ENCODE data around the gene CFAP74. TPM values are rescaled to one million over a fixed set of nuclear protein-coding genes. Genes with fewer than 3 reads are reported as not detected.
A peak's percentile ranks its signal among the peaks of the same experiment; 100 is the strongest.

Gene CFAP74
- polyA plus RNA-seq, 2 of the 4 experiments (the other 2 are of a cell fraction): 0.03 to 0.04 TPM

GRCh38 chr1:2009101-2010053 is 5.8 kb upstream of the CFAP74 start:
- no peak for DNase-seq (ENCODE audit: low read depth in 1 of 2, low spot score in 1 of 2)
- 79% methylated on average over 22 of the region's 27 CpGs for WGBS (ENCODE audit: missing lambda C conversion rate)
- H3K9me3 ChIP-seq: no peaks in the 10 kb centered on the region

DNA sequence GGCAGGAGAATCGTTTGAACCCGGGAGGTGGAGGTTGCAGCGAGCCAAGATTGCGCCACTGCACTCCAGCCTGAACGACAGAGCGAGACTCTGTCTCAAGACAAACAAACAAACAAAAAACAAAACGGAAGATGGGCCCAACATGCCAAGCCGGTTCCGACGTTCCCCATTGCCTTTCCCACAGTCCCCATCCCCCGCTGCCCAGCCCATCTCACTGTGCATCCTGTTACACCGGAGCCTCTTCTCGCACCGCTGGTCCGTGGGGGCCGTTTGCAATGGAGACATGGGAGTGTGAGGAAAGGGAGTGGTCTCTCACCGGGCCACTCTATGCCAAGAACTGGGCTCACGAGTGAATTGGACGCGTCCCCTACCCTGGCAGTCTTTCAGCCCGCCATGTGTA is 1.3 kb upstream of the CFAP74 start:
- Histone ChIP-seq H3K4me1 (no peaks in the 10 kb centered on the region), H3K4me2 (no peak overlapping the region), H3K4me3 (no peak overlapping the region), H3K27ac (no peak overlapping the region), H3K9me3 (no peaks in the 10 kb centered on the region)
- ChIA-PET POLR2A (no interaction called here), CTCF (no interaction called here)
- ATAC-seq: no peak
- DNase-seq (ENCODE audit: low read depth in 1 of 2, low spot score in 1 of 2): no peak
- FAIRE-seq: no peak
- 75% methylated on average over 20 of the region's 21 CpGs for WGBS (ENCODE audit: missing lambda C conversion rate)
- TF ChIP-seq HOXB5 (CRISPR knock-in tag; IDR thresholded peaks at IDR 0.05): no peak
- no peak for TF ChIP-seq HOXB13 (CRISPR knock-in tag; IDR thresholded peaks at IDR 0.05; ENCODE audit: low read depth)
- no peak for TF ChIP-seq TFCP2L1 (CRISPR knock-in tag; IDR thresholded peaks at IDR 0.05)
- TF ChIP-seq FOXS1 (CRISPR knock-in tag; IDR thresholded peaks at IDR 0.05): no peak
- TF ChIP-seq JUNB (IDR thresholded peaks at IDR 0.05): no peak
- TF ChIP-seq RARB (CRISPR knock-in tag; IDR thresholded peaks at IDR 0.05): no peak
- TF ChIP-seq POLR2A (IDR thresholded peaks at IDR 0.05; ENCODE audit: low read length): no peak
- TF ChIP-seq, protein P1, sequence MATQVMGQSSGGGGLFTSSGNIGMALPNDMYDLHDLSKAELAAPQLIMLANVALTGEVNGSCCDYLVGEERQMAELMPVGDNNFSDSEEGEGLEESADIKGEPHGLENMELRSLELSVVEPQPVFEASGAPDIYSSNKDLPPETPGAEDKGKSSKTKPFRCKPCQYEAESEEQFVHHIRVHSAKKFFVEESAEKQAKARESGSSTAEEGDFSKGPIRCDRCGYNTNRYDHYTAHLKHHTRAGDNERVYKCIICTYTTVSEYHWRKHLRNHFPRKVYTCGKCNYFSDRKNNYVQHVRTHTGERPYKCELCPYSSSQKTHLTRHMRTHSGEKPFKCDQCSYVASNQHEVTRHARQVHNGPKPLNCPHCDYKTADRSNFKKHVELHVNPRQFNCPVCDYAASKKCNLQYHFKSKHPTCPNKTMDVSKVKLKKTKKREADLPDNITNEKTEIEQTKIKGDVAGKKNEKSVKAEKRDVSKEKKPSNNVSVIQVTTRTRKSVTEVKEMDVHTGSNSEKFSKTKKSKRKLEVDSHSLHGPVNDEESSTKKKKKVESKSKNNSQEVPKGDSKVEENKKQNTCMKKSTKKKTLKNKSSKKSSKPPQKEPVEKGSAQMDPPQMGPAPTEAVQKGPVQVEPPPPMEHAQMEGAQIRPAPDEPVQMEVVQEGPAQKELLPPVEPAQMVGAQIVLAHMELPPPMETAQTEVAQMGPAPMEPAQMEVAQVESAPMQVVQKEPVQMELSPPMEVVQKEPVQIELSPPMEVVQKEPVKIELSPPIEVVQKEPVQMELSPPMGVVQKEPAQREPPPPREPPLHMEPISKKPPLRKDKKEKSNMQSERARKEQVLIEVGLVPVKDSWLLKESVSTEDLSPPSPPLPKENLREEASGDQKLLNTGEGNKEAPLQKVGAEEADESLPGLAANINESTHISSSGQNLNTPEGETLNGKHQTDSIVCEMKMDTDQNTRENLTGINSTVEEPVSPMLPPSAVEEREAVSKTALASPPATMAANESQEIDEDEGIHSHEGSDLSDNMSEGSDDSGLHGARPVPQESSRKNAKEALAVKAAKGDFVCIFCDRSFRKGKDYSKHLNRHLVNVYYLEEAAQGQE (IDR thresholded peaks at IDR 0.05): no peak
- TF ChIP-seq, protein P2, sequence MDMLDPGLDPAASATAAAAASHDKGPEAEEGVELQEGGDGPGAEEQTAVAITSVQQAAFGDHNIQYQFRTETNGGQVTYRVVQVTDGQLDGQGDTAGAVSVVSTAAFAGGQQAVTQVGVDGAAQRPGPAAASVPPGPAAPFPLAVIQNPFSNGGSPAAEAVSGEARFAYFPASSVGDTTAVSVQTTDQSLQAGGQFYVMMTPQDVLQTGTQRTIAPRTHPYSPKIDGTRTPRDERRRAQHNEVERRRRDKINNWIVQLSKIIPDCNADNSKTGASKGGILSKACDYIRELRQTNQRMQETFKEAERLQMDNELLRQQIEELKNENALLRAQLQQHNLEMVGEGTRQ (IDR thresholded peaks at IDR 0.05): no peak
- TF ChIP-seq KDM1A (IDR thresholded peaks at IDR 0.05; ENCODE audit: low read depth): no peak
- TF ChIP-seq CHD4 (IDR thresholded peaks at IDR 0.05; ENCODE audit: borderline replicate concordance): no peak
- TF ChIP-seq CHD2 (IDR thresholded peaks at IDR 0.05; ENCODE audit: low read length, partially characterized antibody): no peak
- TF ChIP-seq EP300 (IDR thresholded peaks at IDR 0.05): no peak

More at GRCh38 chr1:2009101-2010053, 5.8 kb upstream of the CFAP74 start:
- Histone ChIP-seq H3K27ac (no peak overlapping the region), H3K4me1 (no peaks in the 10 kb centered on the region), H3K4me2 (no peak overlapping the region), H3K4me3 (no peak overlapping the region)
- TF ChIP-seq CTCF (IDR thresholded peaks at IDR 0.05) (no peak), POLR2A (IDR thresholded peaks at IDR 0.05; ENCODE audit: low read length) (no peak), FOXS1 (CRISPR knock-in tag; IDR thresholded peaks at IDR 0.05) (no peak), BHLHE40 (IDR thresholded peaks at IDR 0.05; ENCODE audit: low read depth, low read length) (no peak), RFX5 (IDR thresholded peaks at IDR 0.05) (no peak), EHF (CRISPR knock-in tag; IDR thresholded peaks at IDR 0.05) (no peak), ZFP36 (IDR thresholded peaks at IDR 0.05; ENCODE audit: borderline replicate concordance, partially characterized antibody) (no peak), MYC (IDR thresholded peaks at IDR 0.05; ENCODE audit: borderline replicate concordance, low read length) (no peak), MAZ (IDR thresholded peaks at IDR 0.05; ENCODE audit: borderline replicate concordance, low read depth, low read length) (no peak), CBX8 (IDR thresholded peaks at IDR 0.05) (no peak), CHD4 (IDR thresholded peaks at IDR 0.05; ENCODE audit: borderline replicate concordance) (no peak), HEYL (CRISPR knock-in tag; IDR thresholded peaks at IDR 0.05) (no peak), RAD21 (conservative IDR thresholded peaks at IDR 0.05 in 1 of 2, IDR thresholded peaks at IDR 0.05 in 1 of 2) (no peak), BCL3 (IDR thresholded peaks at IDR 0.05) (no peak), TP53 (CRISPR knock-in tag; IDR thresholded peaks at IDR 0.05) (no peak), ZNF302 (CRISPR knock-in tag; IDR thresholded peaks at IDR 0.05) (no peak), E2F6 (IDR thresholded peaks at IDR 0.05; ENCODE audit: borderline replicate concordance, low read depth) (no peak), RCOR1 (IDR thresholded peaks at IDR 0.05; ENCODE audit: low read depth, low read length) (no peak)
- TF ChIP-seq, protein P3, sequence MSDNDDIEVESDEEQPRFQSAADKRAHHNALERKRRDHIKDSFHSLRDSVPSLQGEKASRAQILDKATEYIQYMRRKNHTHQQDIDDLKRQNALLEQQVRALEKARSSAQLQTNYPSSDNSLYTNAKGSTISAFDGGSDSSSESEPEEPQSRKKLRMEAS (IDR thresholded peaks at IDR 0.05): no peak
- ChIA-PET POLR2A (no interaction called here), CTCF (interaction anchor here (0.8 to 2.1 kb wide), 4 partner anchors 9 to 65 kb away, joined by 3 to 5 read pairs (median 3); no protein-coding TSS in a partner anchor)
- FAIRE-seq (no peak), ATAC-seq (peak in 1 of 2 experiments; percentile 34; a peak in 2 of 6 replicates)
